ENCODE measurements around the gene RSPH4A. TPM values are rescaled to one million over a fixed set of nuclear protein-coding genes. Genes with fewer than 3 reads are reported as not detected.

The RSPH4A gene
- total and polyA plus RNA-seq, 2 donors (not counting 3 experiments of a cell fraction or from before 2014, with no cell fraction given), result 0.06 to 0.15 TPM

DNA sequence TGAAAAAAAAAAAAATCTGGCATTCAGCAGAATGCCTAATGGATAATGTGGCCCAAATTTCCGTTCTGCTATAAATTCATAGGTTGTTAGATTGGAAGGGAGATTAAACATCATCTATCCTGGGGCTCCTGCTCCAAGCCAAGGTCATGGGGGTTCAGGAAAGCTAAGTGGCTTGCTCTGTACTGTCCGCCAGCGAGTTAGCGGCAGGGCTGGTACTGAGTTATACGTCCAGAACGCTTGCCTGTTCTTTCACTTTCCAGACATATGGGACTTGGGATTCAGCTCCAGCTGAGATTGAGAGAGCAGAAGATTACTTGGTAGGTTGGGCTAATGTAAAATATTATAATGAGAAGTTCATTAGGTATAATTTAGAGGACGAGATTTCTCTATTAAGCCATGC, 44.1 kb upstream of the RSPH4A start:
- peak; percentile 61 for DNase-seq (ENCODE audit: low read depth, low spot score)
- peak overlapping the region; percentile 84 for H3K27ac ChIP-seq (ENCODE audit: insufficient read depth, low read depth, low read length)
- TF ChIP-seq EZH2 (IDR thresholded peaks at IDR 0.05; ENCODE audit: borderline replicate concordance, low read depth, low read length, severe bottlenecking) (no peak), POLR2A (IDR thresholded peaks at IDR 0.05; ENCODE audit: low read depth, low read length) (no peak), GATA2 (IDR thresholded peaks at IDR 0.05; ENCODE audit: insufficient read depth, insufficient read length, low read depth, low read length) (no peak)
- no peaks in the 10 kb centered on the region for H4K20me1 ChIP-seq (replicated peaks; ENCODE audit: control insufficient read depth, extremely low read depth, insufficient read depth, low read length)
- H3K79me2 ChIP-seq (ENCODE audit: control insufficient read depth, insufficient read depth, low read length), result peaks cover 67% of the 10 kb centered on the region
- no peaks in the 10 kb centered on the region for H3K27me3 ChIP-seq (ENCODE audit: control insufficient read depth in 2 of 2, insufficient read depth in 2 of 2, low read length in 2 of 2)
- H3K9me1 ChIP-seq (replicated peaks; ENCODE audit: control insufficient read depth, extremely low read depth, insufficient read depth, low read length), result no peaks in the 10 kb centered on the region
- H2AFZ ChIP-seq (ENCODE audit: low read depth, low read length), result peak overlapping the region; percentile 92
- dilution Hi-C loops (cut with MboI; ENCODE audit: extremely low pct_ligation_motif_present, low sequenced_read_pairs), result no loop called here
- H3K9me3 ChIP-seq (replicated peaks; ENCODE audit: control insufficient read depth, insufficient read depth, low read length), result no peaks in the 10 kb centered on the region
- ChIA-PET CTCF (interaction anchor here (1.0 to 5.5 kb wide), 10 partner anchors 10 to 354 kb away, joined by 3 to 36 read pairs (median 6); partner anchors contain the start of genes CALHM5 and RSPH4A), POLR2A (no interaction called here)
- intact Hi-C loops (cut with micrococcal nuclease), result loop anchor here (5.0 kb wide), 1 partner anchor 200 kb away; the partner anchor contains the start of gene DSE
- FAIRE-seq, result peak; percentile 35
- peaks cover 33% of the 10 kb centered on the region for H3K4me1 ChIP-seq (ENCODE audit: control insufficient read depth, extremely low read depth, insufficient read depth, low read length)
- peak overlapping the region; percentile 94 for H3K9ac ChIP-seq (replicated peaks; ENCODE audit: extremely low read depth, insufficient read depth, low read length)
- H3K4me2 ChIP-seq (ENCODE audit: insufficient read depth, low read length), result peak overlapping the region; percentile 99
- no TSS peak for BruUV-seq (replicated peaks)
- peaks cover 0 to 3% of the 10 kb centered on the region in 2 experiments for H3K36me3 ChIP-seq (ENCODE audit: control insufficient read depth in 2 of 2, extremely low read depth in 1 of 2, insufficient read depth in 2 of 2, low read length in 2 of 2)
- H3K4me3 ChIP-seq (replicated peaks in 1 of 3; ENCODE audit: insufficient read depth in 1 of 3, low read depth in 1 of 3, low read length in 3 of 3), result peak overlapping the region; percentile 72 to 98 (median 98)

DNA sequence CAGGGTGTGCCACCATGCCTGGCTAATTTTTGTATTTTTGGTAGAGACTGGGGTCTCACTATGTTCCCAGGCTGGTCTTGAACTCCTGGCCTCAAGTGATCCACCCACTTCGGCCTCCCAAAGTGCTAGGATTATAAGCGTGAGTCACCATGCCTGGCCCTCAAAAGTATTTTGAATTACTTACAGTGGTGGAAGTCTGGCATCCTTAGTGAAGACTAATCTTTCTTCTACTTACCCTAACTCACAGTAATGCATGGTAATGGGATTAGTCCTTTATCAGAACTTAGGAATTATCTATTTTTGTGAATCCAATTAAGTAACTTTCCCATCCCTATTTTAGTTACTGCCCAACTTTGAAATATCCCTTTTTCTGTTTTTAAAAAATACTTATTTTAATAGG, 41.1 kb upstream of the RSPH4A start:
- DNase-seq (ENCODE audit: low read depth, low spot score) (no peak), FAIRE-seq (no peak)
- H3K27me3 ChIP-seq (ENCODE audit: control insufficient read depth in 2 of 2, insufficient read depth in 2 of 2, low read length in 2 of 2), result no peaks in the 10 kb centered on the region
- no TSS peak for BruUV-seq (replicated peaks)
- no peak overlapping the region for H3K9ac ChIP-seq (replicated peaks; ENCODE audit: extremely low read depth, insufficient read depth, low read length)
- H3K79me2 ChIP-seq (ENCODE audit: control insufficient read depth, insufficient read depth, low read length), result peaks cover 89% of the 10 kb centered on the region
- no peaks in the 10 kb centered on the region for H3K9me3 ChIP-seq (replicated peaks; ENCODE audit: control insufficient read depth, insufficient read depth, low read length)
- dilution Hi-C loops (cut with MboI; ENCODE audit: extremely low pct_ligation_motif_present, low sequenced_read_pairs), result no loop called here
- ChIA-PET POLR2A (no interaction called here), CTCF (interaction anchor here (1.2 kb wide), 1 partner anchor 14 kb away, joined by 3 read pairs; no protein-coding TSS in a partner anchor)
- peaks cover 12% of the 10 kb centered on the region for H3K4me1 ChIP-seq (ENCODE audit: control insufficient read depth, extremely low read depth, insufficient read depth, low read length)
- H3K4me2 ChIP-seq (ENCODE audit: insufficient read depth, low read length), result no peak overlapping the region
- peaks cover 2 to 3% of the 10 kb centered on the region in 2 experiments for H3K36me3 ChIP-seq (ENCODE audit: control insufficient read depth in 2 of 2, extremely low read depth in 1 of 2, insufficient read depth in 2 of 2, low read length in 2 of 2)
- H3K27ac ChIP-seq (ENCODE audit: insufficient read depth, low read depth, low read length), result no peak overlapping the region
- H3K9me1 ChIP-seq (replicated peaks; ENCODE audit: control insufficient read depth, extremely low read depth, insufficient read depth, low read length), result no peaks in the 10 kb centered on the region
- intact Hi-C loops (cut with micrococcal nuclease), result no loop called here
- TF ChIP-seq POLR2A (IDR thresholded peaks at IDR 0.05; ENCODE audit: low read depth, low read length) (no peak), GATA2 (IDR thresholded peaks at IDR 0.05; ENCODE audit: insufficient read depth, insufficient read length, low read depth, low read length) (no peak), POLR2AphosphoS5 (IDR thresholded peaks at IDR 0.05; ENCODE audit: insufficient read depth, low read depth, low read length) (no peak), EZH2 (IDR thresholded peaks at IDR 0.05; ENCODE audit: borderline replicate concordance, low read depth, low read length, severe bottlenecking) (no peak), MYC (IDR thresholded peaks at IDR 0.05; ENCODE audit: low read depth, low read length) (no peak), FOS (IDR thresholded peaks at IDR 0.05; ENCODE audit: borderline replicate concordance, insufficient read depth, low read length) (no peak), JUN (IDR thresholded peaks at IDR 0.05; ENCODE audit: borderline replicate concordance, insufficient read depth, insufficient read length, low read depth) (no peak)
- TF ChIP-seq, protein P1, sequence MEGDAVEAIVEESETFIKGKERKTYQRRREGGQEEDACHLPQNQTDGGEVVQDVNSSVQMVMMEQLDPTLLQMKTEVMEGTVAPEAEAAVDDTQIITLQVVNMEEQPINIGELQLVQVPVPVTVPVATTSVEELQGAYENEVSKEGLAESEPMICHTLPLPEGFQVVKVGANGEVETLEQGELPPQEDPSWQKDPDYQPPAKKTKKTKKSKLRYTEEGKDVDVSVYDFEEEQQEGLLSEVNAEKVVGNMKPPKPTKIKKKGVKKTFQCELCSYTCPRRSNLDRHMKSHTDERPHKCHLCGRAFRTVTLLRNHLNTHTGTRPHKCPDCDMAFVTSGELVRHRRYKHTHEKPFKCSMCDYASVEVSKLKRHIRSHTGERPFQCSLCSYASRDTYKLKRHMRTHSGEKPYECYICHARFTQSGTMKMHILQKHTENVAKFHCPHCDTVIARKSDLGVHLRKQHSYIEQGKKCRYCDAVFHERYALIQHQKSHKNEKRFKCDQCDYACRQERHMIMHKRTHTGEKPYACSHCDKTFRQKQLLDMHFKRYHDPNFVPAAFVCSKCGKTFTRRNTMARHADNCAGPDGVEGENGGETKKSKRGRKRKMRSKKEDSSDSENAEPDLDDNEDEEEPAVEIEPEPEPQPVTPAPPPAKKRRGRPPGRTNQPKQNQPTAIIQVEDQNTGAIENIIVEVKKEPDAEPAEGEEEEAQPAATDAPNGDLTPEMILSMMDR (IDR thresholded peaks at IDR 0.05; ENCODE audit: extremely low read depth in 1 of 2, insufficient read depth in 1 of 2, low read depth in 1 of 2, low read length in 2 of 2), result no peak
- TF ChIP-seq, protein P2, sequence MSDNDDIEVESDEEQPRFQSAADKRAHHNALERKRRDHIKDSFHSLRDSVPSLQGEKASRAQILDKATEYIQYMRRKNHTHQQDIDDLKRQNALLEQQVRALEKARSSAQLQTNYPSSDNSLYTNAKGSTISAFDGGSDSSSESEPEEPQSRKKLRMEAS (IDR thresholded peaks at IDR 0.05; ENCODE audit: insufficient read depth, insufficient read length), result no peak
- no peak overlapping the region for H2AFZ ChIP-seq (ENCODE audit: low read depth, low read length)
- no peaks in the 10 kb centered on the region for H4K20me1 ChIP-seq (replicated peaks; ENCODE audit: control insufficient read depth, extremely low read depth, insufficient read depth, low read length)
- H3K4me3 ChIP-seq (replicated peaks in 1 of 3; ENCODE audit: insufficient read depth in 1 of 3, low read depth in 1 of 3, low read length in 3 of 3), result no peak overlapping the region
